HG03565 (cell line): ENCODE measurements around the gene KIAA1217.

Experiments
- ATAC-seq: cut with Tn5 transposase; IDR thresholded peaks from one replicate; pipeline ENCODE4 v1.9.1; 2021; ENCODE audit warnings: mild to moderate bottlenecking, moderate library complexity; ENCODE audit not compliant: unreplicated experiment

KIAA1217 gene

GRCh38 chr10:24208661-24209431 is at the start of gene KIAA1217:
KIAA1217 (plus strand) TSS chr10:24209138; CDS start chr10:24209194, 56 bp downstream.
- peak; percentile 8 for ATAC-seq

- no peak for ATAC-seq
Measured at GRCh38 chr10:24162206-24162985, 46.5 kb upstream of the KIAA1217 start.

GRCh38 chr10:24163485-24163884 is 45.5 kb upstream of the KIAA1217 start:
- no peak for ATAC-seq

- no peak for ATAC-seq
Measured at GRCh38 chr10:24168258-24169170, 40.4 kb upstream of the KIAA1217 start.

GRCh38 chr10:24170199-24170598 is 38.7 kb upstream of the KIAA1217 start:
- no peak for ATAC-seq

- no peak for ATAC-seq
Measured at GRCh38 chr10:24172909-24173308, 36.0 kb upstream of the KIAA1217 start.

GRCh38 chr10:24174014-24174413 is 34.9 kb upstream of the KIAA1217 start:
- ATAC-seq: no peak

GRCh38 chr10:24176658-24177057 is 32.3 kb upstream of the KIAA1217 start:
- ATAC-seq: no peak

GRCh38 chr10:24177636-24178035 is 31.3 kb upstream of the KIAA1217 start:
- ATAC-seq: no peak

GRCh38 chr10:24180891-24181290 is 28.0 kb upstream of the KIAA1217 start:
- ATAC-seq: no peak

- no peak for ATAC-seq
Measured at GRCh38 chr10:24184455-24184854, 24.5 kb upstream of the KIAA1217 start.

GRCh38 chr10:24193330-24193729 is 15.6 kb upstream of the KIAA1217 start:
- no peak for ATAC-seq

- ATAC-seq: no peak
Measured at GRCh38 chr10:24197263-24197662, 11.7 kb upstream of the KIAA1217 start.

GRCh38 chr10:24201503-24202180 is 7.3 kb upstream of the KIAA1217 start:
- ATAC-seq: no peak

GRCh38 chr10:24202181-24202570 is 6.8 kb upstream of the KIAA1217 start:
- no peak for ATAC-seq

GRCh38 chr10:24205821-24206220 is 3.1 kb upstream of the KIAA1217 start:
- no peak for ATAC-seq

- no peak for ATAC-seq
Measured at GRCh38 chr10:24206334-24206733, 2.6 kb upstream of the KIAA1217 start.

- ATAC-seq: no peak
Measured at GRCh38 chr10:24206926-24207325, 2.0 kb upstream of the KIAA1217 start.

- ATAC-seq: no peak
Measured at GRCh38 chr10:24207341-24207740, 1.6 kb upstream of the KIAA1217 start.

GRCh38 chr10:24207781-24208611 is 942 bp upstream of the KIAA1217 start:
- no peak for ATAC-seq
